GM18858 (cell line): Measurements from ENCODE around the gene SYNE1.
A peak's percentile ranks its signal among the peaks of the same experiment; 100 is the strongest.

ENCODE experiments used
- ATAC-seq: cut with Tn5 transposase; IDR thresholded peaks from one replicate; pipeline ENCODE4 v1.9.1; 2021; ENCODE audit not compliant: unreplicated experiment

SYNE1 gene

DNA sequence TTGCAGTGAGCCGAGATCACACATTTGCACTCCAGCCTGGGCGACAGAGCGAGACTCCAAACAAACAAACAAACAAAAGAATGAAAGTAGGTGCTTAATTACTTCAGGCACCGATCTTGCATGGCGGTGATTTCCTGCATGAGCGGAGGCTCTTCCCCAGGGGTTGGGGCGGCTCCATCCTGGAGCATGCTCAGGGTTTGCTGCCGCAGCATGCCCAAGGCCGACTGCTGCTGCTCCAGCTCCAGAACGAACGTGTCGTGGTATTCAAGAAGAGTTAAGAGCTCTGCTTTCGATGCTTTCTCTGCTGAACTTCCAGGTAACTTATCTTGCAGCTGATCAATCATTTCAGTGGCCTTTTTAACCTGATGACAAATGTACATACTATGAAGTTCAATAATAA is 313.8 kb downstream of the SYNE1 start:
- no peak for ATAC-seq

DNA sequence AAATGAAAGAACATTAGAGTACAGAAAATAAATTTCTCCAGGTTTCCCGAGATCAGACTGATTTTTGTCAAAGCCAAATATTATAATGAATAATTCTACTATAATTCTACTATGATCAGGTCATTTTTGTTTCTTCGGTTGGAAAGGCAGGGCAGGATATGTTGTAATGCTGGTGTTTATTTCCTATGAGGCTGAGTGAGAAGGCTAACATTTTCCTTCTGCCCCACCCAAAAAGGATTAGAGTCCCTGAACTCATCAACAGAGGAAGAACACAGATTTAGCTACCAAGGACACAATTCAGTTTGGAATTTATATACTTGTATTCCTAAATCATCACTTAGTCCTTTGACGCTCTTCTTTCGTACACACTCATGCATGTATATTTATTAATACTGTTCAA is 318.9 kb downstream of the SYNE1 start:
- ATAC-seq, result no peak

DNA sequence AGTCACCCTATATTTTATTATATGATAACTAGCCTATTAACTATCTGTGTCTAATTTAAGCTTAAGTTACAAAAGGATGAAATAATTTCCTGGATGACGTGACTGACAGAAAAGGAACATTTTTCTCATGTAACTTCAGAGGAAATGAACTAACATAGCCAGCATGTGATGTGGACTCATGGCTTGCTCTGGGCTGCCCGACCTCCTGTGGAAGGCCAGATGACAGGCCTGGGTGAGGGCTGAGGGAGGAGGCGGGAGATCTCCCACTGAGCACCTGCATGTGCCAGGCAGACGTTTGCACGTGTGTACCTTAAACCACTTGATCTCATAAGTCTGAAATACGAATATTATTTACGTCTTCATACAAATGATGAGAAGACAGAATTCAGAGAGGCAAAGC is 321.1 kb downstream of the SYNE1 start:
- ATAC-seq, result no peak

DNA sequence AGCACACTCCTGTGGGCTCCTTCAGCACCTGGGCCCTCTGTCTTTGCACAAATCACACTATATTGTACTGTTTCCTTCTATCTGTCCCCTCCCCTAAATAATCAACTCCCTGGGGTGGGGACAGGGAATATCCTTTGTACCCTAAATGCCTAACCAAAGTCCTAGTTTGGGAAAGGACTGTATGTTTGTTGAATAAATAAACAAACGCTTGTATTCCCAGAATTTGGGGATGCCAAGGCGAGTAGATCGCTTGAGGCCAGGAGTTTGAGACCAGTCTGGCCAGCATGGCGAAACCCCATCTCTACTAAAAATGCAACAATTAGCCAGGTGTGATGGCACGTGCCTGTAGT is 322.7 kb downstream of the SYNE1 start:
- ATAC-seq, result no peak

DNA sequence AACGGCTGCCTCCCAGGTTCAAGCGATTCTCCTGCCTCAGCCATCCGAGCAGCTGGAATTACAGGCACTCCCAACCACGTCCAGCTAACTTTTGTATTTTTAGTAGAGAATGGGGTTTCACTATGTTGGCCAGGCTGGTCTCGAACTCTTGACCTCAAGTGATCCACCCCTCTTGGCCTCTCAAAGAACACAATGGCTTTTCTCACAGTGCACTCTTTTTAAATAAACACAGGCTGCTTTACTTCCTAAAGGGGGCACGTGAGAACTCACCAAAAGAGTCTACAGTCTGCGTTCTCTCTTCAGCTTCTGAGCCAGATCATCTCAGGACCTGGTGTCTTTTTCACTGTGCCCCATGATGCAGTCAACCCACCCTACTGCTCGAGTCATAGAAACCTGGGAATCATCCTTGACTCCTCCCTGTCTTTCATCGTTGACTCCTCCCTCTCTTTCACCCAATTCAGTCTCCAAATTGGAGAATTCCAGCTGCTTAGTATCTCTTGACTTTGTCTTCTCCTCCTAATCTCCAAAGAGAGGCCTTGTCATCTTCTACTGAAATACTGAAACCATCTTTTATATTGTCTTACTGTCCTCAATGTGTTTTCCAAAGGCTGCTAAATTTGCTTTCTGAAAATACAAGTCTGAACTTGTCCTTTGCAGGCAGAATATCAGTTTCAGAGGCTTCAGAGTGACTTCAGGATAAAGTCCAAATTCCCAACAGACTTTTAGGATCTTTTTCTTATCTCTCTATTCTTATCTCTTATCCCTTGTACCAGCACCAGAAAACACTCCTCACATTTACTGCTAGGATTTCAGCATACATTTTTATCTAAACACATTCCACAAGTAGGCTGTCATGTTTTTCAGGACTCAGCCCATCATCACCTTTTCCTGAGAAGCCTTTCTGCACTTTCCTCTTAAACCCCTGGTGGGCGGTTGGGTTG is 323.4 kb downstream of the SYNE1 start:
- ATAC-seq, result no peak

DNA sequence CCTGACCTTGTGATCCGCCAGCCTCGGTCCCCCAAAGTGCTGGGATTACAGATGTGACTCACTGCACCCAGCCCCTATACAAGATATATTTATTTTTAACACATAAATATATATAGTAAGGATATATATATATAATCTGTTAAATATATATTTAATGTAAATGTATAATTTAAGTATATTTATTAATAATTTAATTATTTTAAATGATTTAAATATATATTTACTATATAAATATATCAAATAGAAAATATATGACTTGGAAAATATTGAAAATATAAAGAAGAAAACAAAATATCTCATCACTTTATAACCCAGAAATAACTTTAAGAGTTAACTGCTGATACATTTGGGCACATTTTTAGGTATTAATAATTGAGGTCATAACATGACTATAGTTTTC is 324.7 kb downstream of the SYNE1 start:
- ATAC-seq, result no peak

DNA sequence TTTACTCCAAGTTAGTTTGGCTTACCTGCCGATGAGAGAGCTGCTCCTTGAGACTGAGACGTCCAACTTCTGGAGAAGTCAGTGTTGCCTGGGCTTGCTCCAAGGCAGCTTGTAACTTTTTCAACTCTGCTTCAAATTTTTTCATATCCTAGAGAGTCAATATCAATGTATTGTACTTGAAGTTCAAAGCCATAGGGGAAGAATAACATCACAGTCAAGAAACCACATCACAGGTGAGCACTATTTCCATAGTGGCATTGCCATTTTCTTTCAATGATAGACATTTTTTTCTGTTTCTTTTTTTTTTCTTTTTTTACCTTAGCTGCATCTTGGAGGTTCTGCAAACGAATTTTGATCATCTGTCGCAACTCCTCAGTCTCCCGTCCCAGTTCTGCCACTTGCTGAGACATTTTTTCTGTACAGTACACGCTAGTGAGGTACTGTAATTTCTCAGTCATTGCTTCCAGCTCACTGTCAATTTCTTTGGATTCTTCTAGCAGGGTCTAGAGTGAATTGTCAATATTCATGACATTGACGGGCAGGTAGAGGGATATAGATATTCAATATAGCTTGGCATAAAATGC is 326.7 kb downstream of the SYNE1 start:
- no peak for ATAC-seq

DNA sequence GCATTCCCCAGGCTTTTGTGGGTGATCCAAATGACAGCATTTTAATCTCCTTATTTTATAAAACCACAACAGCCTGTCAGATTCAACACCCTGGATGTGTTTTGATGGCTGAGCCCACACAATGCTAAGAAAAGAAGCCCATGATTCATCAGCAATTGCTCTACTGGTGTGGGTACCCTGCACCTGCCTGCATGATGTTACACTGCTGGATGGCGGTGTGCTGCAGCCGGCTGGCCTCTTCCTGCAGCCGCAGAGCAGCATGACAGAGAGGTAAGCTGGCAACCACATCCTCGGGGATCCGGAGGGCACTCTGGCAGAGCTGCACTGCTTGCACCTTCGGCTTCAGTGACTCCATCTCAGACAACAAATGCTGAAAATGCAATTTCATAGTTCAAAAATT is 327.5 kb downstream of the SYNE1 start:
- ATAC-seq, result no peak

DNA sequence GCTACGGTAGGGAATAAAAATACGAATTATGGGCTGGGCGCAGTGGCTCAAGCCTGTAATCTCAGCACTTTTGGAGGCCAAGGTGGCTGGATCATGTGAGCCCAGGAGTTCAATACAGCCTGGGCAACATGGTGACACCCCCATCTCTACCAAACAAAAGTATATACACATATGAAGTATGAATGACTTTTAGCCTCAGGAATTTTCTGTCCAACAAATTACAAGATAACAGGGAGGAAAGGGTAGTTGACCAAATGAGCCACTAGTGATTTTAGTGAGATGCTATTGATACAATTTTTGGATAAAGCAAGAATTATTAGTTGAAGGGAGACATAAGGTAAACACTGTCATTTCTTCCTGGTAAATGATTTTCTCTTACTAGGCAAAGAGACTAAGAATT is 328.2 kb downstream of the SYNE1 start:
- ATAC-seq, result no peak

DNA sequence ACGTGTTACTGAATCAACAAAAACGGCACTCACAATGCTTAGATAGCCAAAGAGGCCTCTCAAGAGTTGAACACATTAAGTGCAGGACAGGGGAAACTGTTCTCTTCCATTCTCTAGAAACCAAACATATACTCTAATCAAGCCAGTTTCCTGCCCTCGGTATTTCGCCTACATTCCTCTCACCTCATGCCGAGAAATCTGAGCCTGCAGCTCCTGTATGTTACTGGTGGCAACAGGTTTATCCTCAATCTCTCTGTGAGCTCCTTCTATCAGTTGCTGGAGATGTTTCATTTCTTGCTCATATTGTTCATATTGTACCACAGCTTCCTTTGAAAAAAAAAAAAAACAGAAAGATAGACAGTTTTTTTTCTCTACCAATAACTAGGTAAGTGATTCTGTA is 328.9 kb downstream of the SYNE1 start:
- ATAC-seq, result no peak

DNA sequence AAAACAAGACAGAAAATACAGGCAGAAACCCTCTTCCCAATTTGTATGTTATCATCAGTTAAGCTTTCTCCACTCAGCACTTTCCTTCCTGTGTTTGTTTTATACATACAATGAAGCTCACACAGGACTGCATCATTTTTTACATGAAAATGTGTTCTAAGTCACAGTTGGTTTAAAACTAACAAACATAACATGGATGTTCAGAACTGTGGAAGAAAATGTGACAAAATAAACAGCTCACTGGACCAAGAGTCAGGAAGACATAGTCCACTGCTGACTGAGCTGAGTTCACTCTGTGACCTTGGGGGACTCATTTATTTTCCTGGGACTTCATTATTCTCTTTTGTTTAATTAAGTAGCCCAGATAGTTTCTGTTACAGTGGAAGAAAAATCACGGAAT is 331.5 kb downstream of the SYNE1 start:
- ATAC-seq, result no peak

DNA sequence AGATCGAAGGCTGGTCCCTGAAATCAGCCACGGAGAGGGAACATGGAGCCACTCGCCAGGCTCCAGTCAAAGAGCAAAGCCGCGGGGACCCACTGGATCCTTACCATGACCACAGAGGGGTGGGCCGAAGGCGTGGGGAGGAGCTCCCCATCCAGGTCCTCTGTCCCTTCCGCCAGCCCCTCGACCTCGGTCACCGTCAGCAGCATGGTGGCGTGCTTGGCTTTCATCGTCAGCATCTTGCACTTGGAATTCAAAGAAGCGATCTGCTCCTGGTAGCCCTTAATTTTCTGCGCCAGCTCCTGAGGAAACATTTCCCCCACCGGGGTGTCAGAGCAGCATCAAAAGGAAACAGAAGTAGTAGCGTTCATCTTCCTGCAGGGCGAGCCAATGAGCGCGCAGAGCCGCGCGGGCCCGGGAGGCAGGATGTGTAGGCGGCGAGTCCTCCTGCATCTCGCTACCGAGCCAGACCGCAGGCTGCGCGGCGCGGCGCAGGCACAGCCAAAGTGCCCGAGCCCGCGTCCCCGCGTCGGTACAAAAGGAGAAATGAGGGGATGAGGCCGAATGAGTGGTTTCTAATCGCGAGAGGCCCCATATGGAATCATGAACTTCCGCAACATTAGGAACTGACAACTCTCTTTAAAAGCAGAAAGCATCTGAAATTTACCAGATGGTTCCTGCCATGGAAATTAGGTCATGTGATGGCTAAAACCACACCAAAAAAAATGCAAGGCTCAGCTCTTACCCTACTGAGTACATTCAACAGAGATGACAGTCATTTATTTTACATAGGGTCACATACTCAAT is 335.2 kb downstream of the SYNE1 start:
- ATAC-seq, result peak; percentile 76

DNA sequence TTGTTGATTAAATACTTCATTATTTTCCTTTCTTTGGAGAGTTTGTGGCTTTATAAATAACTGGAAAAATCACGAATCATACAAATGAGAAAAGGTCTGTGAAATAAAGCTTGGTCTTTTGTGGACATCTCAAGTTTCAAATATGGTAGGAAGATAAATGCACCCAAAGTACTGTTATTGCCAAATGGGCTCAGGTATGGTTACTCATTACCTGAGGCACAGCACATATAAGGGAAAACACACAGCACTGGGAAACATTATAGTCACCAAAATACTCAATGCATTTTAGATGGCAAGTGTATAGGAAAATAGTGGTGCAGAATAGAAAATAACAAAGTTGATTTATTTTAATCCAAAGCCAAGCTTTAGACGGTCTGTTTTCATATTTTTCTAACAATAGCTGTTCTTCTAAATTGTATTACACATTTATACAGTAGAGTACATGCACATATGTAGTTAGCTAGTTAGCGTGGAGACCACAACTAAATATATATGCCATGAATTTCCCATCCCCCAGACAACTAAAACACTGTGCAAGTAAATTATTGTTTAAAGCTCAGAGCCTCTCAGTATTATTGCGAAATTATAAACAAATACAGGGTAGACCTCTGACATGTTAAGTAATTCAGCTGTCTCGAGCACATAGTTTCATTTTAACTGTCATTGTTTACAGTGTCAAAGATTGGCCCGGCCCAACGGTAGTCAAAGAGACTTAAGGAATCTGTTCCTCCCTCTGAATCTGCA is 336.0 kb downstream of the SYNE1 start:
- ATAC-seq, result peak; percentile 16

DNA sequence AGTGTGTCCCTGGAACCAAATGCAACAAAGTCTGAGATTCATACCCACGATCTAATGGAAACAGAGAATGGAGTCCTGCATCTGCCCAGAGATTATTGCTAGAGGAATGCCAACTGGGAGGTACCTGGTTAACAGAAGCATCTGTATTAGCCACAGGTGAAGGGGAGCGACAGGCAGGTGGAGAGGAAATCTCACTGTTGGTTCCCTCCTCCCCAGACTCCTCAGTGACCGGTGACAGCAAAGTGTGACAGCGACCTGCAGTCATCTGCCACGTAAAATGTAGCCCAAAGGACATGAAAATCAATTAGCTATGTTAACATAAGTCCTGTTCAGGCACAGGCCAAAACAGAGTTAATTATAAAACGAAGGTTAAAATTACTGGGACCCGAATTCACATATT is 336.6 kb downstream of the SYNE1 start:
- ATAC-seq, result no peak

DNA sequence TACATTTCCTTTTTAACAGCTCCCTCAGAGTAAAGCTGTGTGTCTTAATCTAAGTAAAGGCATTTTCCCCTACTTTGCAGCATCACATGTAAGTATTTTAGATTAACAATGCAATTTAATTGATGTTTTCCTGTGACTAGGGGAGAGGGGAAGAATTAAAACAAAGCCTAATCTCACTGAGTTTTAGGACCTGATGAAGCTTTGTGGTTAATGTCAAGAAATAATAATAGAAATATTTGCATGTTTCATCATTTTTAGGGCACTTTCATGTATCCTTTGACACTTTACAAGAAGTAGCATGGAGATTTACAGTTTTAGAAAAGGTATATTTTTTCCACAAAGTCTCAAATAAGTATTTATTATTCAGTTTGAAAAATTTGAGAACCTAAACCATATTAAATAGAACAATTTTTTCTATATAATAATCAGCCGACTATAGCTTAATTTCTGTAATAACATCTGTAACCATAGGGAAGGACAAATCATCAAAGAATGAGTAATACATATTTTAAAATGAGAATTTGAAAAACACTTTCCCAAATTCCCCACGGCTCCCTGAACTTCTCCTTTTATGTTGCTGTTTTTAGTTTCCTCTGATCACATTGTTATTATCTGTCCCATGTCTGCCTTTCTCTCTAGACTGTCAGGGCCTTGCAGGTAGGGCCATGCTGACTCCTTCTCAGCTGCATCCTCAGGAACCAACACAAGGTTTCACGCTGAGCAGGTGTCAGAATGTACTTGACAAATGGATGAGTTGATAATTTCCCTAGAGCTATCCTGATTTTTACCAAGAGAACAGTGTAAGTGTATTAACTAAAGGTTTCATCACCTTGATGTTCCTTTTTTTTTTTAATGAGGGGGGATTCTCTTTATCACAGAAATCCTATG is 338.1 kb downstream of the SYNE1 start:
- no peak for ATAC-seq

DNA sequence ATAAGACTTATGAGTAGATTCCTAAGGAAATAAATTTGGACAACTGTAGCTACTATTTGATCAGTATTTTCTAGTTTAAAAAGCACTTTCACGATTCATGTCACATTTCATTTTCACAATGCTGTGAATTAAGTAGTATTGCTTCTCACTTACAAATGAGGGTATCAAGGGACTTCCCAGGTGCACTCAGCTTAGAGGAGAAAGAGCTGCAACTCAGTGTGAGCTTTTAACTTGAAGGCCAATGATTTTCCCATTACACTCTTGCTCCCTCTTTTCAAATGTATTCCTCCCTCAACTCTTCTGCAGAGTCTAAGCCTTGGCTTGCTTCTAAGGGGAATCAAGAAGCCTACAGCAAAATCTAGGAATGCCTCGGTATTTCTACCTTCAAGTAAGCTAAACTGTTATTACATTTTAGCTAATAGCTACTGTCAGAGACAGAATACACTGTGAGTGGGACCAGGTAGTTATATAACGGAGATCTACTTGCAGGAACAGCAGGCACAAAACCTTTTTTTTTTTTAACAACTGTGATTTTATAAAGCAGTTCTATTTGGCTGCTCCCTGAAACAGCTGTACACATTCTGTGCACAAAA is 339.0 kb downstream of the SYNE1 start:
- peak; percentile 18 for ATAC-seq

DNA sequence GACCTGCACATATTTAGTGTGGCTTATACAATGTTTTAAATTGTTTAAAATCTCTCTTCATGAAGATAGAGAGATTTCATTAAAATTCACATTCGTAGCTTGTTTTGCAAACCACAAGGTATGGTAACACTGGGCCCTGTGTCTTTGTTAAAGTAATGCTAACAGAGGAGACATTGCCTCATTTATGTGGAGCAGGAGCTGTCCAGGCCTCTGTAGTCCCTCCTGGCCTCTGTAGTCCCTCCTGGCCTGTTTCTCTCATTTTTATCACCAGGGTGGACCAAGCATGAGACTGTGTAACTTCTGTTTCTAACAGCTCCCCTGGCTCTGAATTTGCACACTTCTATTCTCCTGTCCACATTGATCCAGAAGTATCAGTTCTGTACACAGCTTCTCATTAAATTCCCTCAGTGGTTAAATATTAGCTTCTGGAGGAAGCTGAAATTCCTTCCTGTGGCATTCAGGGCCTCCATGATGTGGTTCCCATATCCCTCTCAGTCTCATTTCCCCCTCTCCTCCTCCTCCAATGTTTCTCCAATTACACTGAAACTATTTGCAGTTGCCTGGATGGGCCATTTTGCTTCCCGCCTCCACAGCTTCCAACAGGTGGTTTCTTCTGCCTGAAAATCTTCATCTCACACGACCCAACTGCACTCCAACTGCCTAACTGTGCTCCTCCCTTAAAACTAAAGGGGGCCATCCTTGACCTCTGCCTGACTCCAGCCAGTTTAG is 340.4 kb downstream of the SYNE1 start:
- no peak for ATAC-seq

DNA sequence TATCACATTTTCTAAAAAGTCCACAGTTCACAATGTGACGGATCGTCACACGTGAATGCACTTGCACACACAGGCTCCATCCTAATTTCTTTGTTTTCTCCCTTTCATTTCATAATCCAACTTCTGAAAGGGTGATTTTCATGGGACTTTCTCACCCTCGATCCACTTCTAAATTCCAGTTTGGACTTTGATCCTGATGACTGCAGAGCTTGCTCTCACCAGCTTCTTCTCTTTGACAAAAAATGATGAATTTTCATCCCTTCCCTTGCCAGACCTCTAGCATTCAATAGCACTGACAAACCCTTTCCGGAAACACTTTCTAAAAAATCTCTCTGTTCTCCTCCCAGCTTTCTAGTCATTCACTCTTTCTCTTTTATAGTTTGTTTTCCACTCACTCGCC is 341.2 kb downstream of the SYNE1 start:
- ATAC-seq, result no peak

DNA sequence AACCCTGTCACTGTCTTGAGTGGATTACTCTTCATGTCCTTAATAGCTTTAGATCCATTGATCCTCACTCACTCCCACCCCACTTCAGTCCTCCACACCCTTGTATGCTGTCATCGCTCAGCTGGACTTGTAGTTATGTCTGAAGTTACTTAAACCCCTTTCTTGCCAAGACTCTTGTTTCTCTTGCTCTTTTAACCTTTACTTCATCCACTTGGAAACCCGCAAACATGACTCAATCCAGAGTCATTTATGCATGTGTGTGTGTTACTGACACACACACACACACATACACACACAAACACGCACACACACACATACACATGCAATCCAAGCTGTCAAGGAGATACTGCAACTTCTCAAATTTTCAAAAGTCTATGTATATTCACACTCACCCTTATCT is 341.8 kb downstream of the SYNE1 start:
- no peak for ATAC-seq
